ENCODE results near the gene PPM1M. TPM values are rescaled to one million over a fixed set of nuclear protein-coding genes. Genes with fewer than 3 reads are reported as not detected.

PPM1M gene
- total and polyA plus RNA-seq, 2 donors from 2014 or later = 23.2 to 32.5 TPM

GRCh38 chr3:52233108-52233591 is 12.4 kb upstream of the PPM1M start:
- DNase-seq (peak in 1 of 5 donors; percentile 4), FAIRE-seq (no peak)
- Histone ChIP-seq H3K27me3 (ENCODE audit: control insufficient read depth, insufficient read depth, low read length) (no peaks in the 10 kb centered on the region), H3K4me1 (ENCODE audit: control insufficient read depth in 2 of 3, insufficient read depth in 2 of 3, low read depth in 1 of 3, low read length in 3 of 3) (peaks cover under 1 to 21% (median 9%) of the 10 kb centered on the region in 3 donors), H3K36me3 (ENCODE audit: control insufficient read depth in 2 of 3, insufficient read depth in 3 of 3, low read length in 3 of 3) (peaks cover 0 to 19% (median 14%) of the 10 kb centered on the region in 3 donors), H3K4me3 (ENCODE audit: low read length in 3 of 3) (no peak overlapping the region), H3K9me3 (ENCODE audit: control insufficient read depth in 2 of 3, insufficient read depth in 1 of 3, low read length in 3 of 3) (no peaks in the 10 kb centered on the region), H3K9ac (ENCODE audit: low read length in 3 of 3) (no peak overlapping the region), H3K27ac (ENCODE audit: low read depth in 2 of 2, low read length in 2 of 2) (no peak overlapping the region)
- TF ChIP-seq, protein P1, sequence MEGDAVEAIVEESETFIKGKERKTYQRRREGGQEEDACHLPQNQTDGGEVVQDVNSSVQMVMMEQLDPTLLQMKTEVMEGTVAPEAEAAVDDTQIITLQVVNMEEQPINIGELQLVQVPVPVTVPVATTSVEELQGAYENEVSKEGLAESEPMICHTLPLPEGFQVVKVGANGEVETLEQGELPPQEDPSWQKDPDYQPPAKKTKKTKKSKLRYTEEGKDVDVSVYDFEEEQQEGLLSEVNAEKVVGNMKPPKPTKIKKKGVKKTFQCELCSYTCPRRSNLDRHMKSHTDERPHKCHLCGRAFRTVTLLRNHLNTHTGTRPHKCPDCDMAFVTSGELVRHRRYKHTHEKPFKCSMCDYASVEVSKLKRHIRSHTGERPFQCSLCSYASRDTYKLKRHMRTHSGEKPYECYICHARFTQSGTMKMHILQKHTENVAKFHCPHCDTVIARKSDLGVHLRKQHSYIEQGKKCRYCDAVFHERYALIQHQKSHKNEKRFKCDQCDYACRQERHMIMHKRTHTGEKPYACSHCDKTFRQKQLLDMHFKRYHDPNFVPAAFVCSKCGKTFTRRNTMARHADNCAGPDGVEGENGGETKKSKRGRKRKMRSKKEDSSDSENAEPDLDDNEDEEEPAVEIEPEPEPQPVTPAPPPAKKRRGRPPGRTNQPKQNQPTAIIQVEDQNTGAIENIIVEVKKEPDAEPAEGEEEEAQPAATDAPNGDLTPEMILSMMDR (IDR thresholded peaks at IDR 0.05; ENCODE audit: borderline replicate concordance, extremely low read depth, insufficient read depth) = no peak
- intact Hi-C loops (cut with DNase I) = no loop called here

- FAIRE-seq (no peak), DNase-seq (peak in 1 of 5 donors; percentile 7)
- H3K9ac ChIP-seq (ENCODE audit: low read length in 3 of 3) = no peak overlapping the region
- H3K36me3 ChIP-seq (ENCODE audit: control insufficient read depth in 2 of 3, insufficient read depth in 3 of 3, low read length in 3 of 3) = peaks cover 0 to 17% (median 14%) of the 10 kb centered on the region in 3 donors
- TF ChIP-seq, protein P1 (IDR thresholded peaks at IDR 0.05; ENCODE audit: borderline replicate concordance, extremely low read depth, insufficient read depth) = no peak
- H3K4me3 ChIP-seq (ENCODE audit: low read length in 3 of 3) = no peak overlapping the region
- no peak overlapping the region for H3K27ac ChIP-seq (ENCODE audit: low read depth in 2 of 2, low read length in 2 of 2)
- intact Hi-C loops (cut with DNase I) = no loop called here
- H3K9me3 ChIP-seq (ENCODE audit: control insufficient read depth in 2 of 3, insufficient read depth in 1 of 3, low read length in 3 of 3) = no peaks in the 10 kb centered on the region
- H3K4me1 ChIP-seq (ENCODE audit: control insufficient read depth in 2 of 3, insufficient read depth in 2 of 3, low read depth in 1 of 3, low read length in 3 of 3) = peaks cover 3 to 25% (median 13%) of the 10 kb centered on the region in 3 donors
- H3K27me3 ChIP-seq (ENCODE audit: control insufficient read depth, insufficient read depth, low read length) = no peaks in the 10 kb centered on the region
These were observed 11.6 kb upstream of the PPM1M start for GRCh38 chr3:52233968-52234367.

DNA sequence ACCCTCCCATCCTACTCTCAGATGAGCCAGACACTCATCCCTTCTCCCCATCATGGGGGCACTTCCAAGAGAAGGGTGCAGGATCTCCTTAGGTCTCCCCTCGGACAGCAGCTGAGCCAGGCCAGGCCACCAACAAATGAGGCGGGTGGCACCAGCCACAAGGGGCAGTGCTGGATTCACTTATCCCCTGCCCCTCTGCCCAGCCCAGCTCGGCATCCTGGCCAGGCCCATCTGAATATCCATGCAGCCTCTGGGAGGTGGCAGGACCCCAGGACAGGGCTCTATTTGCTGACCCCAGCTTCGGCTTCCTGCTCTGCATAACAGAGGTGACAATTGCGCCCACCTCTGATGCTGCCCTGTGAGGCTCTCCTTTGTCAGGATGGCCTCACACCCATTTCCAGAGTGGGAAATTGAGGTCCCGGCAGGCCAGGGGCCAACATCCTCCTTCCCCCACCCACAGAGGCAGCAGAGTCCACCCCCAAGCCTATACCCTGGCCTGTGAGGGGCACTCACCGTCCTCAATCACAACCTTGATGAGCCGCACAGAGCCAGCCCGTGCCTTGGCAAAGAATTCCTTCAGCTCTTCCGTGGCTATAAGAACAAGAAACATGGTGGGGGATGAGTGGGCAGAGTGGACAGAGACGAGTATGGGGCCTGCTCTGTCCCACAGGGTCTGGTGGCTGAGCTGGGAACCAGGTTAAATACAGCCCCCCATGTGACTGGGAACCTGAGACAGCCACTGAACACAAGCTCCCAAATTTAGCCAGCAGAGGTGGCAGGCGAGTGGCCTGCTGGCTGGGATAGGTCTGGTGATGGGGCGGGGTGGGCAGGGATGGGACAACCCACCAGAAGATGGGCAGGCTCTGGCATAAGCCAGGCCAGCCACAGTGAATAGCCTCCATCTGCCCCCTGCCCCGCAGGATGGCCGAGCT is 10.8 kb upstream of the PPM1M start:
- Histone ChIP-seq H3K9me3 (ENCODE audit: control insufficient read depth in 2 of 3, insufficient read depth in 1 of 3, low read length in 3 of 3) (no peaks in the 10 kb centered on the region), H3K27me3 (ENCODE audit: control insufficient read depth, insufficient read depth, low read length) (no peaks in the 10 kb centered on the region), H3K36me3 (ENCODE audit: control insufficient read depth in 2 of 3, insufficient read depth in 3 of 3, low read length in 3 of 3) (peaks cover 0 to 13% (median 11%) of the 10 kb centered on the region in 3 donors), H3K9ac (ENCODE audit: low read length in 3 of 3) (no peak overlapping the region), H3K4me1 (ENCODE audit: control insufficient read depth in 2 of 3, insufficient read depth in 2 of 3, low read depth in 1 of 3, low read length in 3 of 3) (peaks cover 3 to 25% (median 13%) of the 10 kb centered on the region in 3 donors), H3K27ac (ENCODE audit: low read depth in 2 of 2, low read length in 2 of 2) (no peak overlapping the region), H3K4me3 (ENCODE audit: low read length in 3 of 3) (no peak overlapping the region)
- intact Hi-C loops (cut with DNase I) = no loop called here
- FAIRE-seq = no peak
- peak in 1 of 5 donors; percentile 32 for DNase-seq
- TF ChIP-seq, protein P1 (IDR thresholded peaks at IDR 0.05; ENCODE audit: borderline replicate concordance, extremely low read depth, insufficient read depth) = no peak
